K562 (cell line): ENCODE data around the gene ZFAND3.

Source experiments
- EGR1 ChIP-seq: fragments of 450-650 bp; conservative IDR thresholded peaks from 2 replicates; pipeline ENCODE4 v1.6.1; 2017; ENCODE audit warnings: mild to moderate bottlenecking
- MAFF ChIP-seq: IDR thresholded peaks from 2 replicates; pipeline ENCODE4 v1.6.1; 2012; ENCODE audit warnings: low read length, improper control_type of control experiment
- POLR2A ChIP-seq: fragments of 450-650 bp; conservative IDR thresholded peaks from 2 replicates; pipeline ENCODE4 v1.6.1; 2016
- RBM22 ChIP-seq: fragments of 200-400 bp; formaldehyde crosslinking; IDR thresholded peaks from 2 replicates; pipeline ENCODE4 v1.6.1; 2018; ENCODE audit warnings: low read length, low read depth; ENCODE audit not compliant: poor library complexity, severe bottlenecking
- SETDB1 ChIP-seq: IDR thresholded peaks from one replicate; pipeline ENCODE4 v1.6.1; 2012; ENCODE audit warnings: low read length, control low read depth, inconsistent platforms
- SMAD1 ChIP-seq: fragments of 150-350 bp; IDR thresholded peaks from 2 replicates; pipeline ENCODE4 v1.6.1; 2014; ENCODE audit warnings: low read length, low read depth; ENCODE audit not compliant: partially characterized antibody
- ZBTB49 ChIP-seq: sonication (generic); formaldehyde crosslinking; IDR thresholded peaks from 2 replicates; pipeline ENCODE4 v1.8.0; 2022; ENCODE audit warnings: missing genetic modification reagents, mild to moderate bottlenecking, borderline replicate concordance
- TF ChIP-seq, protein P1 (sequence below), 2 experiments: fragments of 450-650 bp; formaldehyde crosslinking in 1 of 2; IDR thresholded peaks; 2 replicates each; pipeline versions ENCODE4 v1.4.0 to v1.6.1; 2014 to 2020; ENCODE audit warnings: mild to moderate bottlenecking in 2 of 2, borderline replicate concordance in 1 of 2, low read depth in 1 of 2

DNA sequence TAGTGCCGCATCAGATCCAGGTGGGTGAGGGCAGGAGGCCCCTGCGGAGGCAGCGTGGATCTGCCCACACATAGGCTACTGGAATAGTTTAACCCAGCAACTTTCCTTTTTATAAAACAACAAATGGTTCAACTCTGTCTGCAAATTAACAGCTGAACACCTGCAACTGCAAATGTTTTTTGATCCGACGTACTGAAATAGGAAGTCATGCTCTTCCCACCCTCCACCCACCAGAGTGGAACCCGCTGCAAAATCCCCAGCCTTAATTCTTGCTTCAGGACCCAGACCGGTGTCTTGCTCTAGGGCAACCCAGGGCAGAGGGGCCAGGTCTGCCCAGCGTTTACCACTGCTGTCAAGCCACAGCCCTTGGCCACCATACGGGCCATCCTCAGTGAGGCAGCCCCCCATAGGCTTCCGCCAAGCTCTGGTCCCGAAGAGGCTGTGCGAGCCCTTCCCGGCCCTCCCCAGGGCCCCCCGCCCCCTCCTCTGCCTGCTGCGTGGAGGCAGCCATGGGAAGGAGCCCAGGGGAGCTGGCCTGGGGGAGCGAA, 334.3 kb downstream of the ZFAND3 start:
- TF ChIP-seq, protein P1, sequence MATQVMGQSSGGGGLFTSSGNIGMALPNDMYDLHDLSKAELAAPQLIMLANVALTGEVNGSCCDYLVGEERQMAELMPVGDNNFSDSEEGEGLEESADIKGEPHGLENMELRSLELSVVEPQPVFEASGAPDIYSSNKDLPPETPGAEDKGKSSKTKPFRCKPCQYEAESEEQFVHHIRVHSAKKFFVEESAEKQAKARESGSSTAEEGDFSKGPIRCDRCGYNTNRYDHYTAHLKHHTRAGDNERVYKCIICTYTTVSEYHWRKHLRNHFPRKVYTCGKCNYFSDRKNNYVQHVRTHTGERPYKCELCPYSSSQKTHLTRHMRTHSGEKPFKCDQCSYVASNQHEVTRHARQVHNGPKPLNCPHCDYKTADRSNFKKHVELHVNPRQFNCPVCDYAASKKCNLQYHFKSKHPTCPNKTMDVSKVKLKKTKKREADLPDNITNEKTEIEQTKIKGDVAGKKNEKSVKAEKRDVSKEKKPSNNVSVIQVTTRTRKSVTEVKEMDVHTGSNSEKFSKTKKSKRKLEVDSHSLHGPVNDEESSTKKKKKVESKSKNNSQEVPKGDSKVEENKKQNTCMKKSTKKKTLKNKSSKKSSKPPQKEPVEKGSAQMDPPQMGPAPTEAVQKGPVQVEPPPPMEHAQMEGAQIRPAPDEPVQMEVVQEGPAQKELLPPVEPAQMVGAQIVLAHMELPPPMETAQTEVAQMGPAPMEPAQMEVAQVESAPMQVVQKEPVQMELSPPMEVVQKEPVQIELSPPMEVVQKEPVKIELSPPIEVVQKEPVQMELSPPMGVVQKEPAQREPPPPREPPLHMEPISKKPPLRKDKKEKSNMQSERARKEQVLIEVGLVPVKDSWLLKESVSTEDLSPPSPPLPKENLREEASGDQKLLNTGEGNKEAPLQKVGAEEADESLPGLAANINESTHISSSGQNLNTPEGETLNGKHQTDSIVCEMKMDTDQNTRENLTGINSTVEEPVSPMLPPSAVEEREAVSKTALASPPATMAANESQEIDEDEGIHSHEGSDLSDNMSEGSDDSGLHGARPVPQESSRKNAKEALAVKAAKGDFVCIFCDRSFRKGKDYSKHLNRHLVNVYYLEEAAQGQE (IDR thresholded peaks at IDR 0.05; ENCODE audit: borderline replicate concordance) = no peak
- TF ChIP-seq, protein P1 (CRISPR knock-in tag; IDR thresholded peaks at IDR 0.05; ENCODE audit: low read depth) = no peak
- TF ChIP-seq SMAD1 = no peak
- TF ChIP-seq MAFF = no peak
- TF ChIP-seq EGR1 = no peak
- TF ChIP-seq RBM22 = no peak
- TF ChIP-seq SETDB1 = no peak
- TF ChIP-seq ZBTB49 (CRISPR knock-in tag) = no peak
- no peak for TF ChIP-seq POLR2A
